Activated naive CD8-positive, alpha-beta T cell treated with anti-CD3 and anti-CD28 coated beads, Interleukin-2, amount 50 U/mL, for 16 hours (primary cell): Measurements from ENCODE around the gene YJEFN3.

Experiments
- DNase-seq: peaks from one replicate; pipeline ENCODE4 v3.0.0-alpha.2; 2020; ENCODE audit warnings: low read depth, low spot score

Gene YJEFN3

DNA sequence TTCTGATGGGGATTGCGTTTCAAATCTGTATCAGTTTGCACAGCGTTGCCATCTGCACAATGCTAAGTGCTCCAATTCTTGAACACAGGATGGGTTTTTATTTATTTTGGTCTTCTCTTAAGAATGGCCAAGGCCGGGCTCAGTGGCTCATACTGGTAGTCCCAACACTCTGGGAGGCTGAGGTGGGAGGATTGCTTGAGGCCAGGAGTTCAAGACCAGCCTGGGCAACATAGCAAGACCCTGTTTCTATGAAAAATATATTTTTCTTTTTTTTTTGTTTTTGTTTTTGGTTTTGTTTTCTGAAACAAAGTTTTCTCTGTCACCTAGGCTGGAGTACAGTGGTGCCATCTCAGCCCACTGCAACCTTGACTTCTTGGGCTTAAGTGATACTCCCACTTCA is 5.5 kb upstream of the YJEFN3 start:
- no peak for DNase-seq

DNA sequence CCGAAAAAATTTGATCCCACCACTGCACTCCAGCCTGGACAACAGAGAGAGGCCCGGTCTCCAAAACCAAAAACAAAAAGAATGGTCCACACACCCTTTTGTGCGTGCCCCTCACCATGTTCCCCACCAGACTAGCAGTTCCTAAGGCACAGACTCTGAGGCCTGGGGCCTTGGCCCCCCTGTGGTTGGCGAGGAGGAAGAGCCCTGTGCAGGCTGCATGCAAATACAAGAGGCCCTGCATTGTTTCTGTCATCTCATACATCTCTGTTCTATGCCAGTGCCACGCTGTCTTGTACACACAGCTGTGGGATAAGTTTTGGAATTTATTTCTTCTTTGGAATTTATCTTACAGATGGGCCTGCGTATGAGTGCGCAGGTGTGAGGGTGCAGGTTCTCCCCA is 4.7 kb upstream of the YJEFN3 start:
- no peak for DNase-seq

DNA sequence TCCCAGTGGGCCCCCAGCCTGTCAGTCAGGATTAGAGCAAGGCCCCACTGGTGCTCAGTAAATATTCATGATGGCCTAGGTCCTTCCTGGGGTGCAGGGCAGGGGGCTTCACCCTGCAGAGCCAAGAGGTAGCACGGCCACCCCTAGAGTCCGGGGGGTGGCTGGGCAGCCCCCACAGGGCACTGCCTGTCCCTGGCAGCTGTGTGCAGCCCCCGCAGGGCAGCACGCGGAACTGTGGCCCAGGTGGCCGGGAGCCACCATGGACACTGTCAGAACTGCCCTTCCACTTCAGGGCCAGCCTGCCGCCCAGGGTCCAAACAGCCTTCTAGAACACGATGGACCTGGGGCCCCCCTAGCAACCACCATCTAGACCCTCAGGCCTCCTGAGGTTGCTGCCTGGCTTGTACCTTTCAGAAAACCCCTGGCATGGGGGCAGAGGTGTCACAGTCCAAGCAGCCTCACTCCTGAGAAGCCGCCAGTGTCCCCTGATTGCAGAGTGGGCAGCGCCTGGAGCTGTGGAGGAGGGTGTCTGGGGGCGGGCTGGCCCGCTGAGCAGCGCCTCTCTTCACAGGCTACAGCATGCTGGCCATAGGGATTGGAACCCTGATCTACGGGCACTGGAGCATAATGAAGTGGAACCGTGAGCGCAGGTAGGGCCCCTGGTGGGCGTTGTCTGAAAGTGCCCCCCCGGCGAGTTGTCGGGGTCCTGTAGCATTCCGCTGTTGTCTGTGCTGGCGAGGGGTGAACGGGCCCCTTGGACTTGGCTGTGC is 2.9 kb upstream of the YJEFN3 start:
- DNase-seq, result no peak

DNA sequence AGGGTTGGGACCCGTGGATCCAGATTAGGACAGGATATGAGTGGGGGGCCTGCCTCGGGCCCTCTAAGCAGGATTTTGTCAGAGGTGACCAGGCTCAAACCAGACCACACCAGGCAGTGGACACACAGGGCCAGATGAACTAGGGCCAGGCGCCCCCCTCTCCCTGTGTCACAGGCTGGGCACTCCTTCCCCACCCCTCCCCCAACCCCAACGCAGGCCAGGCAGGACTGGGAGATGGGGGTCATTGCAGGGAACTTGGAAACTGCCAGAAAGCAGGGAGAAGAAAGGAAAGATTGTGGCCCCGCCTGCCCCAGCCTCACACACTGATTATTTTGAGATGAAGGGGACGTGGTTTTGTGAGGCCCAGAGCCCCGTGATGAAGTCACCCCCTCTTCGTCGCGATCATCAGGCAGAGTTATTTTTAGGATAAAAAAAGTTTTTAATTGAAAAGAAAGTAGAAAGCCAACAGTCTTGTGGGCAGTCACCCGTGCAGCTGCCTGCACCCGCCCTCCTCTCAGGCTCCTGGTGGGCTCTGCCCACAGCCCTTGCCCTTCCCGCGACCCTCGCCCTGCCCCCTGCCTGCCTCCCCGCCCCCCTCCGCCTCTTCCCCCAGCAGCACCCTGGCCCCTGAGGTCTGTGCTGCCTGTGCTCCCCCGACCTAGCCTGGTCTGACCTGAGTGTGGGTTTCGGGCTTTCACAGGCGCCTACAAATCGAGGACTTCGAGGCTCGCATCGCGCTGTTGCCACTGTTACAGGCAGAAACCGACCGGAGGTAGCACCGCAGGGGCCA is 1.9 kb upstream of the YJEFN3 start:
- no peak for DNase-seq

DNA sequence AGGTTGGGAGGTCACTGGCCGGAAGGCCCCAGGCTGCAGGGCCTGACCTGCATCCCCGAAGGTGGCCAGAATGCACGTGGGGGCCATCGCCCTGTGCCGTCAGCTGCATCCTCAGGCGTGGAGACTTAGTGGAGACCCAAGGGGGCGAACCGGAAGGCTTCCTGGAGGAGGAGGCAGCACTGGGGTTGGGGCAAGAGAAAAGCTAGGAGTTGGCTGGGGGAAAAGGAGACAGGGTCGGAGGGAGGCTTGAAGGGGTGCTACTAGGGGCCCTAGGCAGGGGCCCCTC is 1.4 kb upstream of the YJEFN3 start:
- no peak for DNase-seq

DNA sequence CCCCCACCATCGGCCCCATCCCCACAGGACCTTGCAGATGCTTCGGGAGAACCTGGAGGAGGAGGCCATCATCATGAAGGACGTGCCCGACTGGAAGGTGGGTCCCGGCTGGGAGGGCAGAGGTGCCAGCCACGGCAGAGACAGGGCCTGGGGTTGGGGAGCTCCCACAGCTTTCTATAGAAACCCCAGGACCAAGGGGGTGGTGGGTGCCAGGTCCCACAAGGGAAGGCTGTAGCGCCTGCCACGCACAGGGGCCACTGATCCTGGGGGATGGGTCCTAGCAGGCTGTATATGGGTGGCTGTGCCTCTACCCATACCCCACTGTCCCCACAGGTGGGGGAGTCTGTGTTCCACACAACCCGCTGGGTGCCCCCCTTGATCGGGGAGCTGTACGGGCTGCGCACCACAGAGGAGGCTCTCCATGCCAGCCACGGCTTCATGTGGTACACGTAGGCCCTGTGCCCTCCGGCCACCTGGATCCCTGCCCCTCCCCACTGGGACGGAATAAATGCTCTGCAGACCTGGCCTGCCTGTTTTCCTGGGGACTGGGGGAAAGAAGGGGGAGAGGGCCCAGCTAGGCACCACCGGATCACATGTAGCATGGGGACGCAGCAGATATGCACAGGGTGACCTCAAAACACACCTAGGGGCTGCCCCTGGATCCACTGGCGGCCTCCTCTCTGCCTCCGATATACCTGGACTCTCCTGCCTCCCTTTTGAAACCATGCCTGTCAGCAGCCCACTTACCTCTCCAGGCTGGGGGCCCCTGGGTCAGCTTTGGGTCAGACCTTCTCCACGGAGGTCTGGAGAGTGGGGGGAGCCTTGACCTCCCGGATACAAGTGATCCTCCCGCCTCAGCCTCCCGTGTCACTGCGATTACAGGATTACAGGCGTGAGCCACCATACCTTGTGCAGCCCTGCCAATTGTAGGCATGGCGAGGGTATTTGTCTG is 761 bp upstream of the YJEFN3 start:
- no peak for DNase-seq

DNA sequence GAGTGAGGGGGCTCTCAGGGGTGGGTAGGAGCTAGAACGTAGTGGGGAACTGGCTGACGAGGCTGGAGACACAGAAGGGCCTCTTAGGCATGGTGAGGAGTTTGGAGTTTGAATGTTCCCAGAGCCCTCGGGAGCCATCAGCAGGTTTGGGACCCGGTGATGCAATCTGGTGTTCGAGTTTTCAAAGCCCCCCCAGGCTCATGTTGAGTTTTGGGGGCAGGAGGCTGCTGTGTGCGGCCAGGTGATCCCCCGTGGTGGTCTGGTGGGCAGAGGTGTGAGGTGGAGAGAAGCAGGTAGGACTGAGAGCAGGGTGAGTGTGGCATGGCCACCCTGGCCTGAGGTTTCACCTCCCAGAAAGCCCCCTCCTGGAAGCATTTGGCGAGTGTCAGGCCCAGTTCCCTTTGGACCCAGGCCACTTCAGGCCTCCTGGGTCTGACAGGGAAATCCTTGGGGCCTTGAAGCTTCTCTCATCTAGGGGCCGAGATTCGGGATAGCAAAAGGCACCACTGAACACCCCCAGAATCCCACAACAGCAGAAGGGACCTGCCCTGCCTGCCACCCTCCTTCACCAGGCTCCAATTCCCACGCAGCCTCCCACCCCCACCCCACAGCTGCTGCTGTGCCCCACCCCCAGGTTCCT is 1.2 kb downstream of the YJEFN3 start:
- no peak for DNase-seq

DNA sequence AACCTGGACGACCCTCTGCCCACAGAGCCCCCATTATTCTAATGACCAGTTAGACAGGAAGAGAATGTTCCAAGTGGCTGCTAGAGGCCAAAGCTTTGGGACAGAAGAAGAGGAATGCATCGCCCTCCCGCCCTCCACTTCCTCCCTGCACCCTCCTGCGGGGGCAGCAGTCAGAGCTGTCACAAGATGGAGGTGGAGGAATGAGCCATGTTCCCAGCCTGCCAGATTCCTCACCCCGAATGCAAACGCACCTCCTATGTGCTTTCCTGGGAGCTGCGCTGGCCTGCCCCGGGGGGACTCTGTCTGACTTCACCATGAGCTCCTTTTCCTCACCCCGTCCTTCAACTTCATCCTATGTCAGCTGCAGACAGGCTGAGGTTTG is 1.7 kb downstream of the YJEFN3 start:
- no peak for DNase-seq

DNA sequence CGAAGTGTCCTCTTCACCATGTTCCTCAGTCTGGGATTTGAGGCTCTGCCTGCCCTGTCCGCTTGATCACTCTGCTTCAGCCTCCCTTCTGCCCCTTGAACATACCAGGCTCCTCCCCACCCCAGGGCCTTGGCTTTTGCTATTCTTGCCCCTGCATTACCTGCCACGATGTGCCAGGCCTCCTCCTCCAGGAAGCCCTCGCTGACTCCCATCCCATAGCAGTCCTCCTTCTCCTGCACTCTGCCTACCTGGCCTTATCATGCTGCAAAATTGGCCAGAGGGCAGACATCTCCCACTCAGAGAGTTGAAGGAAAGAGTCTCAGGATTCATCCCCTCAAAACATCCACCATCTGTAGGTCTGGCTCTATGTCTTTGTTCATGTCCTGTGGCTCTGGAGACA is 2.2 kb downstream of the YJEFN3 start:
- no peak for DNase-seq

DNA sequence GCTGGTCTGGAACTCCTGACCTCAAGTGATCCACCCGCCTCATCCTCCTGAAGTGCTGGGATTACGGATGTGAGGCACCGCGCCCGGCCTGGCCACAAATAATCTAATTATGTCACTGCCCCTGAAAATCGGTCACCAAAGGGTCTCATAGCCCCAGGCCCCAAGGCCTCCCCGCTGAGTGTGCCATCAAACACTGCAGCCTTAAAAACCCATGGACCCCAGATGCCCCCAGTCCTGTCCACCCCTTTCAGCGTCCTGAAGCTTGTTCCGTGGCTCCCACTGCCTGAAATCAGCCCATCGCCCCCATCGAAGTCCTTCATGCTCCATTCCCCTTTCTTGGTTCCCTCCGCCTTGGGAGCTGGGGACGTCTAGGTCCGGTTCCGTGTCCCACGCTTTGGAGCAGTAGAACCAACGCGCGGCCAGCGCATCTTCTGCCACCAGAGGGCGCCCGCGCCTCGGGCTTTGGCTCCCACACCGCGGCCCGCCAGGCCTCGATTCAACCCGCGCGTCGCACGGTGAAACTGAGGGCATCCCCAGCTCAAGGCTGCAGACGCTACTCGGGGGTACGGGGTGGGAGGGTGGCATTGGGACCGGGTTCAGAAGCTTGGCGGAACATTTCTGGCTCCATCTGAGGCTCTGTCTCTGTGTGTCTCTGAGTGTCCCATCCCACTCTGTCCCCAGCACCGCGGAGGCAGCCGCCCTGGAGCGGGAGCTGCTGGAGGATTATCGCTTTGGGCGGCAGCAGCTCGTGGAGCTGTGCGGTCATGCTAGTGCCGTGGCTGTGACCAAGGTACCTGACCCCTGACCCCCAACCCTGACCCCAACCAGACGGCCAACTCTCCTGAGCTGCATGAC is 3.5 kb downstream of the YJEFN3 start:
- peak; percentile 70 for DNase-seq

DNA sequence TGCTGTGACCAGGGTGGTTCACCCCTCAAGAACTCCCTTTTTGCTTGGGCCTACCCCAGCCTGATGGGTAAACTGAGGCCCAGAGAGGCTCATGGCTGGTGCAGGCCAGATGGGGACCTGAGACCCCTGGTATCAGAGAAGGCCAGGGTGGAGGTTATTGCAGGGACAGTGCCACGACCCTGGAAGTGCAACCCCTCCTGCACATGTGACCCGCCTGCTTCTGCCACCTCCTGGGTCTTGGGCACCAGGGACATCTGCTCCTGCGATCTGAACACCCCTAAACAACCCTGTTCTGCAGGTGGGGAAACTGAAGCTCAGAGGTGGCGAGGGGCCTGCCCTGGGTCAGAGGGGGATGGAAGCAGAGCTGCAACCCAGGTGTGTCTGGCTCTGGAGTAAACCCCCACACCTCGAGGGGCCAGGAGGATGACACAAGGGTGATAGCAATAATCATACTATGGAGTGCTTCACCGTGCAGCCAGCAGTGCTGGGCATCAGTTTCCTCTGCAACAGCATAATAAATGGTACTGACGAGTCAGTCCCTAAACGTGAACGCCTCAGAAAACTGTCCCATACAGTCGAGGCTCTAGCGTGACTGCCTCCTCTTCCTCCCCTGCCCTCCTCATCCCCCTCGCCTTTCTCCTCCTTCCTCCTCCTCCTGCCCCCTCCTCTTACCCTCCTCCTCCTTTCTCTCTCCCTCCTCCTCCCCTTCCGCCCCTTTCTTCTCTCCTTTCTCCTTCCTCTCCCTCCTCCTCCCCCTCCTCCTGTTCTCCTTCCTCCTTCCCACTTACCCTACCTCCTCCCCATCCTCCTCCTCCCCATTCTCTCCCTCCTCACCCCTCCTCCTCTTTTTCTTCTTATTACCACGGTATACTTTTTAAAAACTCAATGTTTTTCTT is 4.3 kb downstream of the YJEFN3 start:
- DNase-seq, result no peak

DNA sequence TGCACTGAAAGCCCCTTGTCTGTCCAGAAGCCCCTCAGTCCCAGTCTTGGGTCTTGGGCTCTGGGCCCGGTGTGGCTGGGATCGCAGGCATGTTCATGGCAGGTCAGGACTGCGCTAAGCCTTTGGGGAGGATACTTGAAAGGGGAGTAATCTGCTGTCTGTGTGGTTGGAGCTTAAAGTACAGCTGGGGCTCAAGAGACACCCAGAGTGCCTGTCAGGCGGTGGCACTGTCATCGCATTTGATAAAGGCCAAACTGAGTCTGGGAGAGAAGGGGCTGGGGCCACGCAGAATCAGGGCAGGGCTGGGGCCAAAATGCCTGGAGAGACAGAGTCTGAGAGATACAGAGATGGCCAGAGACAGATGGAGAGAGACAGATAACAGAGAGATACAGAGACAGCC is 5.1 kb downstream of the YJEFN3 start:
- DNase-seq, result no peak

DNA sequence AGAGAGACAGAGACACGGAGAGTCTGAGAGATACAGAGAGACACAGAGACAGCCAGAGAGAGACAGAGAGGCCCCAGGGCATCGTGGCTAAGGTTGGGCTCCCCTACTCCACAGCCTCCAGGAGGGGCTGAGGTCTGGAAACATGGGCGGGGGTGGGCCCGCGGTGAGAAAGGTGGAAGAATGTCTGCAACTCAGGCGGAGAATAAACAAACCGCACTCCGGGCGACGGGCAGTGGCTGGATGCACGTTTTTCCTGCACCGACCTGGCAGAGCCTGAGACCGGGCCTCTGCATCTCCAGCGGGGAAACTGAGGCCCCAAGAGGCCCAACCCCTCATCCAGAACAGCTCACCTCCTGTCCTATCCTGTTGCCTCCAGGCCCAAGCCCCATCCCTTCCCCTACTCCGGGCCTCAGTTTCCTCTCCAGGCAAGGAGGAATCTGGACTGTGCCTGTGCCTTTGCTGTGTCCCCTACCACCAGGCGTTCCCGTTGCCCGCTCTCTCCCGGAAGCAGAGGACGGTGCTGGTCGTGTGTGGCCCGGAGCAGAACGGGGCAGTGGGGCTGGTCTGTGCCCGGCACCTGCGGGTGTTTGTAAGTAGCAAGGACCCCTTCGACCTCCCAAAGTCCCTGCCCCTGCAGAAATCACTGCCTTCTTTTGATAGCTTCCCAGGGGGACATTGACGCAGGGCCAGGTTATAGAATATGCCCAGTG is 6.0 kb downstream of the YJEFN3 start:
- DNase-seq, result no peak

DNA sequence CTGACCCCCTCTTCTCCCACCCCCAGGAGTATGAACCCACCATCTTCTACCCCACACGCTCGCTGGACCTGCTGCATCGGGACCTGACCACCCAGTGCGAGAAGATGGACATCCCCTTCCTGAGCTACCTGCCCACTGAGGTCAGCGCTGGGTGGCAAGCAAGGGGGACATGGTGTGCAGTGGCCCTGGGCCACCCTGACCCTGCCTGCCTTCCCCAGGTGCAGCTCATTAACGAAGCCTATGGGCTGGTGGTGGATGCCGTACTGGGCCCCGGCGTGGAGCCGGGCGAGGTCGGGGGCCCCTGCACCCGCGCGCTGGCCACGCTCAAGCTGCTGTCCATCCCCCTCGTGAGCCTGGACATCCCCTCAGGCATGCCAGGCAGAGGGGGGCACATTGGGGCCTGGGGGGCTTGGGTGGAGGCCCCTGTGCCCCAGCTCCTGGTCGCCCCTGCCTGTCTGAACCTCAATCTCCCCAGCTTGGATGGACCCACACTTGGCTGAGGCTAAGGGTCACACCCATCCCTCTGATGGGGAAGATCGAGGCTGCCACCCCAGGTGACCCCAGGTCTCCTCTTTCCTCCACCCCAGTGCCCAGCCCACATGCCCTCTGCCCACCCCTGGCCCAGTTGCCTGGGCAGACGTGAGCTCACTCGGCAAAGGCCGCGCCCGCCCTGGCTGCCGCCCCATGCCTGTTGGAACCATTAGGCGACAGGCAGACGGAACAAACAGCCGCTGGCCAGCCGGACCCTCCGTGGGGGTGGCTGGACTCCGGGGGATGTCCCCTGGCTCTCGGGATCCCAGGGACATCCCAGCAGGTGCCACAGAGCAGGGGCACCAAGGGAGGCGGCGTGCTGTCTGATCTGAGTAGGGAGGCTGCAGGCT is 6.8 kb downstream of the YJEFN3 start:
- no peak for DNase-seq

DNA sequence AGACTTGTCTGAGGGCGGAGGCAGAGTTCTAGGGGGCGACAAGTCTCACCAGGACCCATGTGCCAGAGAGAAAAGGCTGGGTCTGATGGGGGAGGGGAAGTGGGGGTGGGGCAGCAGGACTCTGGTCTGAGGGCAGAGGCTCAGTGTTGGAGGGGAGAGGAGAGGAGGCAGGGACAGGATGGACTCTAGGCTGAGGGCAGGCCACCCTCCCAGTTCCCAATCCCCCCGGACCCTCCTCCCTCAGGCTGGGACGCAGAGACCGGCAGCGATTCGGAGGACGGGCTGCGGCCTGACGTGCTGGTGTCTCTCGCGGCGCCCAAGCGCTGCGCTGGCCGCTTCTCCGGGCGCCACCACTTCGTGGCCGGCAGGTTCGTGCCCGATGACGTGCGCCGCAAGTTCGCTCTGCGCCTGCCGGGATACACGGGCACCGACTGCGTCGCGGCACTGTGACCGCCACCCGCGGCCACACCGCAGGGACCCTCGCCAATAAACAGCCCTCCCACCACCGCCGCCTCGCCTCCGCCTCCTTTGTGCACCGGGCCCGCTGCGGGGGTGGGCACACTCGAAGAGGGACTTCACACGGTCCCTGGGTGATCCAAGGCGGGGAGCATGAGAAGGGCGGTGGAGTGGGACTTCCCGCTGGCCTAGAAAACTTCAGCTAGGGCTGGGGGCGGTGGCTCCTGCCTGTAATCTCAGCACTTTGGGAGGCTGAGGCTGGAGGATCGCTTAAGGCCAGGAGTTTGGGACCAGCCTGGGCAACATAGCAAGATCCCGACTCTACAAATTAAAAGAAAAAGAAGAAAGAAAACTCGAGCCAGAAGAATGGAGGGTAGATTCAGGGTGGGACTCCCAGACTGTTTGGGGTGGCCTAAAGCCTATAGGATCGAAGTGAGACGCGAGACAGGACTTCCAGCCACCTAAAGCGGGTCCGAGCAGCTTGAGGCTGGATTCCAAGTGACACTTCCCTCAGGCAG is 8.7 kb downstream of the YJEFN3 start:
- no peak for DNase-seq

DNA sequence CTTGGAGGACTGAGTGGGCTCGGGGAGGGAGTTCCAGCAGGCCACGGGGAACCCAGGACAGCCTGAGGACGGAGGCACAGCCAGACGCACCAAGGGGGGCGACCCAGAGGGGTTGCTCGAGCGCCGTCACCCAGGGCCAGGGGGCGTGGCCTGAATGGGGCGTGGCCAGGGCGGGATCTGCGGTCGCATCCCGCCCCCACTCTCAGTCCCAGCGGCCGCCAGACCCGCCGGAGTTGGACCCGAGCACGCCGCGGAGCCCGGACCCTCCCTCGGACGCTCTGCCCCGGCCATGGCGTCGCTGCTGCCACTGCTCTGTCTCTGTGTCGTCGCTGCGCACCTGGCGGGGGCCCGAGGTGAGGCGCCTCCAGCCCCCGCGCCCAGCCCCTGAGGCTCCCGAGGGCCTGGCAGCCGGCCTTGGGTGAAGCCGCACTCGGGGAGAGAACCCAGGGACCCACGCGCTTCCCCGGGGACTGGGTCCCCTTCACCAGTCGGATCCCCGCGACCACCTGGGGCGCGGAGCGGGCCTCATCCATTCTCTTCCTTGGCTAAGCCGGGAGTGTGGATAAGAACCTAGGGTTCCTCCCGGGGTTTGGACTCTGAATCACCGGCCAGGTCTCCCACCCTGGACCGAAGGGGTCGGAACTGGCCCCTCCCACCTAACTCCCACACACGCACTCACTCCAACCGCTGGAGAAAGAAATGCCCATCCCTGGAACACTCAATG is 9.5 kb downstream of the YJEFN3 start, which contains the start of gene CILP2:
Gene CILP2 (plus strand): TSS at position 205 of the 724 bp plus-strand sequence. CDS start 85 bp downstream, at position 290.
- DNase-seq, result no peak
